Erythroblast (primary cell): Measurements from ENCODE around the gene RTN3.

Experiments used
- GATA1 ChIP-seq: IDR thresholded peaks from 2 replicates; pipeline ENCODE4 v1.6.1; 2011; ENCODE audit warnings: low read depth, mild to moderate bottlenecking, control low read depth, low read length, moderate library complexity
- POLR2A ChIP-seq: IDR thresholded peaks from 2 replicates; pipeline ENCODE4 v1.6.1; 2011; ENCODE audit warnings: mild to moderate bottlenecking, low read length

DNA sequence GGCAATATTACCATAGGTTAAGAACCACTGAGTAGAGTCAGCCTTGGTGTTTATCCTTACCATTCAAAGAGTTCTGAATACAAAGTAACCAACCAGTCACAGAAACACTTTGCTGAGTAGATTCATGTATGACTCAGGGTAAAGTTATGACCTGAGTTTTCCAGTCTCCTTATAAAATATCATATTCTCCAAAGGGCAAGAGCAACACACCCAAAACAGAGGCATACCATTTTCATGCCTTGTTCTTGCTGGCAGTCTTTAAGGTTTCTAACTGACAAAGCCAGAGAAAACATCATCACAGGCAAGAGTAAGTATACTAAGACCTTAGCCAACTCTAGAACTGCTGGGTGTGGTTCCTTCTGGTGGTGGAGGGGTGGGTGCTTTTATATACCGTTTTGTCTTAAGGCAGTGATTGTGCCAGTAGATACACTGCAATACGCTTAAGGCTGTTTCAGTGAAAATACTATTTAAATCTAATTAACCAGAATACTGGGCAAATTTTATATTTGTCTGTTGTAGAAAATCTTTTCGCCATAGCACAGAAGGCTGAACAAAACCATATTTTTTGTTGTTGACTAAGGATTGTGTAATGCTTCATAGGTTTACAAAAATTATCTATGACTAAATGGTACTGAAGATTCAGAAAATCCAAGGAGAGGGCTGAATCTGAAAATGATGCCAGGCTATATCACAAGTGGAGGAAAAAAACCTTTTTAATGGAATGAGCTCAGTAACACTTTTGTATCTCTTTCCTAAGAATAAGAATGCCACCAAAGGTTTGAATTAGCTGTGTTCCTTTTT is 13.1 kb upstream of the RTN3 start:
- no peak for TF ChIP-seq POLR2A
- no peak for TF ChIP-seq GATA1
